ENCODE results near the gene JAK3. TPM values are rescaled to one million over a fixed set of nuclear protein-coding genes. Genes with fewer than 3 reads are reported as not detected.

The JAK3 gene
- total RNA-seq, 1 experiment from 2014 or later = 3.3 TPM

DNA sequence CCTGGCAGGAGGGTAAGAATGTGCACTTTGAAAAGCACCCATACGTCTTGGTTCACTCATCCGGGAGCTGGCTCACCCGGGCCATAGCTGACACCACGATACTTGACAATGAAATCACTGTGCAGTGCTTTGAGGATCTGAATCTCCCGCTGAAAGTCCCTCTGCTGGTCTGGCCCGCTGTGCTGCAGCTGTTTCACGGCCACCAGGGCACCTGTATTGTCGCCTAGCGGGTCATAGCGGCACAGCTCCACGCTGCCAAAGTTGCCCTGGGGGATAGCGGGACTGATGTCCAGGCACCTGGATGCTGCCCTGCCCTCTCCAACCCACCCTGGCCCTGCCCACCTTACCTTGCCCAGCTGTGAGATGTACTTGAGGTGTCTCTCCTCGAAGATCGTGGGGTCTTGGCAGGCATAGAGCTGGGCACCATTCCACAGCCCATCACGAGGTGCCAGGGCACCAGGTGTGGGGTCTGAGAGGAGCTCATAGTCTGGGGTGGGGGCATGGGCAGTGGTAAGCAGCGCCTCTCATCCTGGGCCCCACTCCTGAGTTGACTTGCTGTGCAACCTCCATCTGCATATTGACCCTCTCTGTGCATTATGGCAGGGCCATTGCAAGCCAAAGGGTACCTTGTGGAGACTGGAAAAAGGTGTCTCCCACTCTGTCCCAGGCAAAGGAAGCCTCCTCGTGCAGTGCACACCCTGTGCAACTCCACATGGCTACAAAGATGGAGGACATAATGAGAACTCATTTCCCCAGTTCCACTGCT lies 15.2 kb downstream of the JAK3 start:
- Histone ChIP-seq H3K79me1 (ENCODE audit: insufficient read depth, low read depth, low read length, poor library complexity, severe bottlenecking) (no peaks in the 10 kb centered on the region), H2BK15ac (ENCODE audit: low read depth, low read length) (no peak overlapping the region), H2BK5ac (ENCODE audit: insufficient read length, low read length) (no peak overlapping the region), H3K79me2 (ENCODE audit: insufficient read depth, low read length) (no peaks in the 10 kb centered on the region), H3K23me2 (ENCODE audit: insufficient read length, low read depth, low read length, poor library complexity, severe bottlenecking) (peaks cover 8% of the 10 kb centered on the region), H3K9ac (ENCODE audit: extremely low read depth, insufficient read length, low read length) (no peak overlapping the region), H4K8ac (replicated peaks; ENCODE audit: insufficient read length, low read depth, low read length) (no peak overlapping the region), H3K18ac (ENCODE audit: insufficient read length, low read depth, low read length) (no peak overlapping the region), H3K9me3 (ENCODE audit: control insufficient read depth, low read depth, low read length) (no peaks in the 10 kb centered on the region), H2AFZ (ENCODE audit: low read length) (no peak overlapping the region), H3K23ac (ENCODE audit: insufficient read length, low read depth, low read length) (no peak overlapping the region), H4K91ac (ENCODE audit: insufficient read length, low read depth, low read length) (no peak overlapping the region), H3T11ph (ENCODE audit: low read length) (no peak overlapping the region), H3K27ac (ENCODE audit: insufficient read length, low read depth, low read length) (no peak overlapping the region), H3K14ac (ENCODE audit: insufficient read depth, low read length) (no peak overlapping the region), H3K27me3 (ENCODE audit: insufficient read depth, low read length) (no peaks in the 10 kb centered on the region), H3K4me2 (ENCODE audit: insufficient read depth, insufficient read length, low read length) (no peak overlapping the region), H2BK120ac (ENCODE audit: low read depth, low read length, poor library complexity, severe bottlenecking) (no peak overlapping the region), H2AK5ac (ENCODE audit: insufficient read length, low read length) (no peak overlapping the region), H4K5ac (ENCODE audit: insufficient read length, low read depth, low read length) (no peak overlapping the region), H2BK12ac (ENCODE audit: insufficient read length, low read depth, low read length) (no peak overlapping the region), H4K20me1 (ENCODE audit: control insufficient read depth, insufficient read depth, insufficient read length) (no peaks in the 10 kb centered on the region), H3K4ac (ENCODE audit: low read depth, low read length) (no peak overlapping the region), H3K4me1 (ENCODE audit: insufficient read depth, low read length) (no peaks in the 10 kb centered on the region; the same call in 1 of the 2 replicates), H3K56ac (ENCODE audit: insufficient read length, low read depth, low read length) (no peak overlapping the region), H2BK20ac (ENCODE audit: low read depth, low read length, poor library complexity, severe bottlenecking) (no peak overlapping the region)
- Mint-ChIP-seq H3K36me3 (ENCODE audit: insufficient read depth in 1 of 3, low read depth in 3 of 3) (no peaks in the 10 kb centered on the region), H3K9me3 (no peaks in the 10 kb centered on the region; a peak in 1 of 5 replicates), H3K27me3 (ENCODE audit: low read depth) (peaks cover 15% of the 10 kb centered on the region), H3K4me1 (peaks cover 21 to 39% of the 10 kb centered on the region in 2 experiments), H3K27ac (no peak overlapping the region), H3K4me3 (no peak overlapping the region; a peak in 1 of 5 replicates)
- no peak for DNase-seq
- TF ChIP-seq, protein P1, sequence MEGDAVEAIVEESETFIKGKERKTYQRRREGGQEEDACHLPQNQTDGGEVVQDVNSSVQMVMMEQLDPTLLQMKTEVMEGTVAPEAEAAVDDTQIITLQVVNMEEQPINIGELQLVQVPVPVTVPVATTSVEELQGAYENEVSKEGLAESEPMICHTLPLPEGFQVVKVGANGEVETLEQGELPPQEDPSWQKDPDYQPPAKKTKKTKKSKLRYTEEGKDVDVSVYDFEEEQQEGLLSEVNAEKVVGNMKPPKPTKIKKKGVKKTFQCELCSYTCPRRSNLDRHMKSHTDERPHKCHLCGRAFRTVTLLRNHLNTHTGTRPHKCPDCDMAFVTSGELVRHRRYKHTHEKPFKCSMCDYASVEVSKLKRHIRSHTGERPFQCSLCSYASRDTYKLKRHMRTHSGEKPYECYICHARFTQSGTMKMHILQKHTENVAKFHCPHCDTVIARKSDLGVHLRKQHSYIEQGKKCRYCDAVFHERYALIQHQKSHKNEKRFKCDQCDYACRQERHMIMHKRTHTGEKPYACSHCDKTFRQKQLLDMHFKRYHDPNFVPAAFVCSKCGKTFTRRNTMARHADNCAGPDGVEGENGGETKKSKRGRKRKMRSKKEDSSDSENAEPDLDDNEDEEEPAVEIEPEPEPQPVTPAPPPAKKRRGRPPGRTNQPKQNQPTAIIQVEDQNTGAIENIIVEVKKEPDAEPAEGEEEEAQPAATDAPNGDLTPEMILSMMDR (conservative IDR thresholded peaks at IDR 0.05) = no peak
- no CpG with 5 or more reads among the region's 17 CpGs for WGBS (ENCODE audit: extremely low coverage, insufficient read length, low lambda C conversion rate)
